Activated naive CD8-positive, alpha-beta T cell treated with anti-CD3 and anti-CD28 coated beads, Interleukin-2, amount 10 ng/mL, durations not matched to agents 7 days and 5 days (primary cell): Measurements from ENCODE around the gene ANKS4B. TPM values are rescaled to one million over a fixed set of nuclear protein-coding genes. Genes with fewer than 3 reads are reported as not detected.

Experiments used
- ATAC-seq: fragments of 150-1000 bp; cut with Tn5 transposase; one replicate; pipeline ENCODE4 v1.10.0; 2021; ENCODE audit warnings: low read depth, moderate library complexity
- POLR2A ChIA-PET: fragments of 350-600 bp; sonication (Branson Sonifier 250); formaldehyde crosslinking; loops from one replicate; lab custom pipeline; 2021; ENCODE audit warnings: antibody characterized with exemption; lab: Charles Lee
- DNase-seq: peaks from one replicate; pipeline ENCODE4 v3.0.0; 2021
- H3K27ac Mint-ChIP-seq: one replicate; pipeline ENCODE4 v1.8.0; 2022; ENCODE audit warnings: mild to moderate bottlenecking, mixed read lengths
- H3K27me3 Mint-ChIP-seq: one replicate; pipeline ENCODE4 v1.8.0; 2022; ENCODE audit warnings: mild to moderate bottlenecking, moderate library complexity, mixed read lengths
- H3K36me3 Mint-ChIP-seq: one replicate; pipeline ENCODE4 v1.8.0; 2021; ENCODE audit warnings: mild to moderate bottlenecking, mixed read lengths
- H3K4me1 Mint-ChIP-seq: one replicate; pipeline ENCODE4 v1.8.0; 2021; ENCODE audit warnings: mixed read lengths
- H3K4me3 Mint-ChIP-seq: one replicate; pipeline ENCODE4 v1.8.0; 2022; ENCODE audit warnings: mild to moderate bottlenecking, moderate library complexity, mixed read lengths
- H3K9me3 Mint-ChIP-seq: one replicate; pipeline ENCODE4 v1.8.0; 2021; ENCODE audit warnings: mixed read lengths
- total RNA-seq, 2 experiments: library from RNA; stranded (reverse); gene quantifications; one replicate each; pipeline ENCODE4 v1.2.3, GENCODE V29; 2021

The ANKS4B gene
- total RNA-seq, 2 experiments from 2014 or later, result not detected

DNA sequence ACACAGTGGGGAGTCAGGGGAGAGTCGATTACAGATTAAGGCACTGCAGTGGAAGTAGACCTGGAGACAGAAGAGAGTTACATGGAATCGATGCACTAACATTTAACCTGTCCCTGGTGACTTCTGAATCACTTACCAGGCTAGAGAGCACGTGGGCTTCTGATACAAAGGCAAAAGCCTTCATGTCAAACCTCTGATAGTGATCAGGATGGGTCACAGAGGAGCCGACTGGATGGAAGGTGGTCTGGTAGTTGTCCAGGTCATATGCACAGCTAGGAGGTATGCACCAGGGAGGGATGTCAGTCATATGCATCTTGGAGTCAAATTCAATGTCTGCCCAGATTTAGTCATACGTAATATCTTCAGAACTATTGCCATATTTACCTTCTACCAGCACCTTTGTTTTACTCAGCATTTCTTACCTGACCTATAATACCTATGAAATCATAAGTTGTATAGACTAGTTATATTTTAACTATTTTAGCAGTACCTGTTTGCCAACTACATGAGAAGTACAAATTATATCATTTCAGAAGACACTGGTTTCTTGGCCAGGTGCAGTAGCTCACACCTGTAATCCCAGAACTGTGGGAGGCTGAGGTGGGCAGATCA lies 33.8 kb upstream of the ANKS4B start:
- Mint-ChIP-seq H3K9me3 (no peaks in the 10 kb centered on the region), H3K27ac (no peak overlapping the region), H3K36me3 (no peaks in the 10 kb centered on the region), H3K4me3 (no peak overlapping the region), H3K4me1 (no peaks in the 10 kb centered on the region), H3K27me3 (peaks cover 37% of the 10 kb centered on the region)
- ATAC-seq, result no peak
- DNase-seq, result no peak
- POLR2A ChIA-PET, result no interaction called here

DNA sequence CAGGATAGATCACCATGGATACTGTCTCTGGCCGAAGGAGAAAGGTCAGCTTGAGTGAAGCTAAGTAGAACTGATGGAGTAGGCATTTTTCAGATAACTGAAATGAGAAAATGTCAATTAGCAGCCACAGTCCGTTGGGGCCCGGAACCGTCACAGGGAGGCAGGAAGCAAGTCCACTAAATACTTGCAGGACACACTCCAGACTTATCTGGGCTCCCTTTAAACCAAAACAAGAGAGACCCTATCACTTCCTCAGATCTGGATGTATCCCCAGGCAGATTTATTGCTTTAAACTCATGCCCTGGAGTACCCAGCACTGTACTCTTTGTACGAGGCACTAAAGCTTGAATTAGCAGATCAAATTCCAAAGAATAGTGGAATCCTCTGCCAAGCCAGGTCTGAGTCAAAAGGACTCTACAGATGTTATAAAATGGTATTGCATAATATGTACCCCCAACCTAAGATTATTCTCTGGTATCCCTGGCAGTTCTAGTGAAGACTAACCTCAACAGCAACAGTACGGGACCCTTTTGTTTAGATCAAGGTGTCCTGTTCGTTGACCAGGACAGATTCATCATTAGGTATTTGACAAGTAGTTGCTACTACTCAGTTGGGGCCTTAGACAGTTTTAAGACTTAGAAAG lies 30.2 kb upstream of the ANKS4B start:
- ATAC-seq (no peak), DNase-seq (no peak)
- peaks cover 27% of the 10 kb centered on the region for H3K27me3 Mint-ChIP-seq
- no peaks in the 10 kb centered on the region for H3K4me1 Mint-ChIP-seq
- H3K9me3 Mint-ChIP-seq, result no peaks in the 10 kb centered on the region
- no peaks in the 10 kb centered on the region for H3K36me3 Mint-ChIP-seq
- POLR2A ChIA-PET, result no interaction called here
- H3K27ac Mint-ChIP-seq, result no peak overlapping the region
- H3K4me3 Mint-ChIP-seq, result no peak overlapping the region

DNA sequence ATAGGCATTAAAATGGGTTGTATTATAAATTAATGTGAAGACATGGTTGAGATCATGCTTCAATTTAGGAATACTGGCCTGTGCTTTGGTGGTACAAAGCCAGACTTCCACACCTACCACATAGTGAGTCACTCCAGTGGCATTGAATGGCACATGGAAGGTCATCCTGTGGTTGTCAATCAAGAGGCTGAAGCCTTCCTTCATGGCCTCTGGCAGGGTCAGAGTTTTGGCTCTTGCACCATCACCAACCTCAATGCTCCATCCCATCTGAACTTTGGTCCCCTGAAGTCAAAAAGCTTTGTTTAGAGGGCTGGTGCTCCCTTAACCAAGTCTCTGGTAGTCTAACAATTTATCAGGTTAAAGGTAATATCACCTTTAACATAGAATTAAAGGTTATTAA lies 28.2 kb upstream of the ANKS4B start:
- DNase-seq (no peak), ATAC-seq (no peak)
- Mint-ChIP-seq H3K4me1 (no peaks in the 10 kb centered on the region), H3K9me3 (no peaks in the 10 kb centered on the region), H3K27ac (no peak overlapping the region), H3K36me3 (no peaks in the 10 kb centered on the region), H3K27me3 (peaks cover 27% of the 10 kb centered on the region), H3K4me3 (no peak overlapping the region)
- POLR2A ChIA-PET, result no interaction called here

DNA sequence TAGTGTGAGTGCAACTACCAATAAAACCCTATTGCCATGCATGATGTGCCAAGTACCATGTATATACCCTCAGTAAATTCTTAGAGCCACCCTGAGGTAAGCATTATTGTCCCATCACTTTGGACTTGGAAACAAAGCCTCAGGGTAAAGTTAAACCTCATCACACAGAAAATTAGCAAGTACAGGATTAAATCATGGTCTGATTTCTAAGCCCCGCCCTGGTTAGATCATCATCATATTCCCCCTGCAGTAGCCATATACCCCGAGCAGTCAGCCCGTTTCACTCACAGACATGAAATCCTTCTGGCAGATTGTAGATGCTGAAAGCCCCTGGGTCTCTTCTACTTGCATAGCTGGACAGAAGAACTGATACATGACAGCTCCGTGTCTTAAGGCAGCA lies 26.9 kb upstream of the ANKS4B start:
- Mint-ChIP-seq H3K36me3 (no peaks in the 10 kb centered on the region), H3K9me3 (no peaks in the 10 kb centered on the region), H3K27me3 (peaks cover 24% of the 10 kb centered on the region), H3K4me3 (no peak overlapping the region), H3K4me1 (no peaks in the 10 kb centered on the region), H3K27ac (no peak overlapping the region)
- DNase-seq (no peak), ATAC-seq (no peak)
- POLR2A ChIA-PET, result no interaction called here

DNA sequence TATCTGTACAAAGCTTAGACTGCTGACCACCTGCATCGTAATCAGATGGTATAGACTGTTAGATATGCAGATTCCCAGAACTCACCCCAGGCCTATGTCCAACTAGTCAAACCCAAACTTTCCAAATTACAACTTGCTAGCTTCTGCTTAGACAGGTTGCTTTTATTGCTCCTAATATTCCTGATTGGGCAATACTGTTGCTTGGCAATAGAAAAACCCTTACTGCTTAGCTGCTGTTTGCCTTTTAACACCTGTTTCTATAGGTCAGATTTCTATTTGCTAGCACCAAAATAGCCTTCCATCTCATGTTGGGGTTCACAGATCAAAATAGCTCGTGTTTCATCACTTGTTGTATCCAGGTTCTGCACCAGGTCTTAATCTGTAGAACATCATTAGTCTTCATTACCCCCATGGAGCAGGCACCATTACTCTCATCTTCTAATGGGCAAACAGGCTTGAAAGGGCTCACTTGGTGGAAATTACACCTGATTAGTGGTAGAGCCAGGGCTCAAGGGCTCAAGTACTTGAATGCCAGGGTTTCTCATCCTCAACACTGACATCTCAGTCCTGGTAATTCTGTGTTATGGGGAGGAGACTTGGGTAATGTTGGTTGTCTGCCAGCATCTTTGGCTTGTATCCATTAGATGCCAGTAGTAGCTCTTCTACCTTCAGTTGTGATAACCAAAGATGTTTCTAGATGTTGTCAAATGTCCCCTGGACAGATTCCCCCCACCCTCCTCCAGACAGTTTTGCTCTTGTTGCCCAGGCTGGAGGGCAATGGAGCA lies 24.9 kb upstream of the ANKS4B start:
- H3K27ac Mint-ChIP-seq, result no peak overlapping the region
- no peak for DNase-seq
- H3K4me1 Mint-ChIP-seq, result no peaks in the 10 kb centered on the region
- POLR2A ChIA-PET, result no interaction called here
- peaks cover 18% of the 10 kb centered on the region for H3K27me3 Mint-ChIP-seq
- no peaks in the 10 kb centered on the region for H3K9me3 Mint-ChIP-seq
- H3K36me3 Mint-ChIP-seq, result no peaks in the 10 kb centered on the region
- ATAC-seq, result no peak
- H3K4me3 Mint-ChIP-seq, result no peak overlapping the region

DNA sequence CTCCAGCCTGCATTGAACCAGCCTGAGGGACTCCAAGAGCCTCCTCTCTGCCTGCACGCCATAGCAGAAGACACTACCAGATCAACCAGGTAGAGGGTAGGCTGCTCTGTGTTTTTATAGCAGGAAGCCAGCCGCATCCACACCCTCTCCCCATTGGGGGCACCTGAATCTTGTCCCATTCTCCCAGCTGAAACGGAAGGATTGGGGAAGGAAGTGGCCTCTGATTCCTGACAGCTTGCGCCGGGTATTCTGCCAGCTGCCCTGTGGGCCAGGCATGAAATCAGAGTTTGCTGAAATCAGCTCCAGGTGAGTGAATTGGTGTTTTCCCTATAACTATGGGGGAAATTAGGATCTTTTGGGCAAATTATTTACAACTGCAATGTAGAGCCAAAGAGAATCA lies 22.0 kb upstream of the ANKS4B start, which contains the start of gene ZP2:
TSS of gene ZP2 (minus strand) at position 89 of the 400 bp plus-strand sequence. CDS start at position 62, 27 bp downstream.
- Mint-ChIP-seq H3K27ac (no peak within 1 kb of the TSS), H3K4me1 (no peaks in the 10 kb centered on the region), H3K4me3 (no peak within 1 kb of the TSS), H3K27me3 (peaks cover 33% of the 10 kb centered on the region), H3K36me3 (no peaks in the 10 kb centered on the region), H3K9me3 (no peaks in the 10 kb centered on the region)
- POLR2A ChIA-PET, result no interaction called here
- DNase-seq (no peak), ATAC-seq (no peak)

DNA sequence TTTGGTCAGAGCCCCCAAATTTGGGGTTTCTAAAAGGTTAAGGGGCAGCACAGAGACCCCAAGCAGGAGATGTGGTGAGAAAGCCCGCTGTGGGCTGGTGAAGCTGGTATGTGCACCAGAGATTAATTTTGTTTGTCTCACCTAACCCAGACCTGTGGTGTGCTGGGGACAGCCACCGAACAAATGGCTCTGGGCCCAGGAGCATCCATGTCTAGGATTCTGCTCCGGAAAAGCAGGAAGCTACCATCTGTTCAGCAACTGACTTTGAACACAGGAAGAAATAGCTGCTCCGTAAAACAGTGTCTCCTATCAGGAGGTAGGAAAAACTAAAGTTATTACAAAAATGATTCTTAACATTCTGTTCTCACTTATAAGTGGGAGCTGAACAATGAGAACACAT lies 19.4 kb upstream of the ANKS4B start:
- ATAC-seq (no peak), DNase-seq (no peak)
- POLR2A ChIA-PET, result no interaction called here
- no peak overlapping the region for H3K4me3 Mint-ChIP-seq
- H3K36me3 Mint-ChIP-seq, result no peaks in the 10 kb centered on the region
- peaks cover 42% of the 10 kb centered on the region for H3K27me3 Mint-ChIP-seq
- H3K4me1 Mint-ChIP-seq, result no peaks in the 10 kb centered on the region
- H3K27ac Mint-ChIP-seq, result no peak overlapping the region
- no peaks in the 10 kb centered on the region for H3K9me3 Mint-ChIP-seq

DNA sequence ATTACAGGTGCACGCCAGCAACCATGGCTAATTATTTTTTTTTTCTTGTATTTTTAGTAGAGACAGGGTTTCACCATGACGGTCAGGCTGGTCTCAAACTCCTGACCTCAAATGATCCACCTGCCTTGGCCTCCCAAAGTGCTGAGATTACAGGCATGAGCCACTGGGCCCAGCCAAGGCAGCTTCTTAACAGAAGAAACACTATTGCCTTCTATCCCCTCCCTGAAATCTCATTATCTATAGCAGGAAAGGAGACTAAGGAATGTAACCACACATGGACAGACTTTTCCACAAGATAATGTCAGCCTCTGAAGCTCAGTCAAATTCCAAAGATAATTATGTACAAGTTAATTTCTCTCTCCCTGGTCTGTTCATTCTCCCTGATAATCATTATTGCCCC lies 16.4 kb upstream of the ANKS4B start:
- H3K4me1 Mint-ChIP-seq, result no peaks in the 10 kb centered on the region
- ATAC-seq, result no peak
- POLR2A ChIA-PET, result no interaction called here
- DNase-seq, result no peak
- no peak overlapping the region for H3K27ac Mint-ChIP-seq
- no peaks in the 10 kb centered on the region for H3K9me3 Mint-ChIP-seq
- H3K36me3 Mint-ChIP-seq, result no peaks in the 10 kb centered on the region
- H3K4me3 Mint-ChIP-seq, result no peak overlapping the region
- H3K27me3 Mint-ChIP-seq, result peaks cover 51% of the 10 kb centered on the region

DNA sequence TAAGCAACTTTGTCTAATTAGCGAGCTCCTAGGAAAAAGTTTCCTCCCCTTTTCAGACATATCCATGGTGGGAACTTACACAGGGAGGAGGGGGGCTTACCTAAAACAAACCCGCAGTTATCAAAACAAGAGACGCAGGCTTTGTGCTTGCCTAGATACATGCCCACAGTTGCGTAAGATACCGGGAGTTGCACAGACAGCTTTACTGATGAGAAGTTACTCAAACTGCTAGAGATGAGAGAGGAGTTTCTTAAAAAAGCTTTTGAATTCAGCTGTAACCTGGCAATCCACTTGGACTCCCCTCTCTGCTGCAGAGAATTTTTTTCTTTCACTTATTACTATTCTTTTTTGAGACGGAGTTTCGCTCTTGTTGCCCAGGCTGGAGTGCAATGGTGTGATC lies 15.3 kb upstream of the ANKS4B start:
- no peaks in the 10 kb centered on the region for H3K36me3 Mint-ChIP-seq
- H3K27ac Mint-ChIP-seq, result no peak overlapping the region
- H3K4me3 Mint-ChIP-seq, result no peak overlapping the region
- H3K4me1 Mint-ChIP-seq, result peaks cover 3% of the 10 kb centered on the region
- no peak for ATAC-seq
- peaks cover 53% of the 10 kb centered on the region for H3K27me3 Mint-ChIP-seq
- DNase-seq, result no peak
- POLR2A ChIA-PET, result no interaction called here
- no peaks in the 10 kb centered on the region for H3K9me3 Mint-ChIP-seq

DNA sequence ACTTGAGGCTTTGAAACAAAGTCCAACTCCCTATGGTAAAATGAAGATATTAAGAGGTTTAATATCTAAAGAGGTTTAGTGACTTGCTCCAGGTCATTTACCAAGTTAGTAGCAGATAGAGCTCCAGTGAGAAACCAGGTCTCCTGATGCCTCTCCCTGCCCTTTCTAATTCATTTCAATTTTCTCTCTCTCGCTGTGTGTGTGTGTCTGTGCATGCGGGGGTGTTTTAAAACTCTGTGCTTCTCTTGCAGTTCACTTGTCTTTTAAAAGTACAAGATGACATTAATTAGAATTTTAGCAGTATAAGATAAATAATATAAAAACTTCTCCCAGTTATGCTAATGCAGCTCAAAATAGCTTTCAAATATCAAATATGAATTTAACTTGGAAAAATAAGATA lies 13.9 kb upstream of the ANKS4B start:
- no peak for DNase-seq
- Mint-ChIP-seq H3K4me3 (no peak overlapping the region), H3K27me3 (peaks cover 49% of the 10 kb centered on the region), H3K4me1 (peaks cover 6% of the 10 kb centered on the region), H3K27ac (no peak overlapping the region), H3K9me3 (no peaks in the 10 kb centered on the region), H3K36me3 (no peaks in the 10 kb centered on the region)
- no peak for ATAC-seq
- POLR2A ChIA-PET, result no interaction called here

DNA sequence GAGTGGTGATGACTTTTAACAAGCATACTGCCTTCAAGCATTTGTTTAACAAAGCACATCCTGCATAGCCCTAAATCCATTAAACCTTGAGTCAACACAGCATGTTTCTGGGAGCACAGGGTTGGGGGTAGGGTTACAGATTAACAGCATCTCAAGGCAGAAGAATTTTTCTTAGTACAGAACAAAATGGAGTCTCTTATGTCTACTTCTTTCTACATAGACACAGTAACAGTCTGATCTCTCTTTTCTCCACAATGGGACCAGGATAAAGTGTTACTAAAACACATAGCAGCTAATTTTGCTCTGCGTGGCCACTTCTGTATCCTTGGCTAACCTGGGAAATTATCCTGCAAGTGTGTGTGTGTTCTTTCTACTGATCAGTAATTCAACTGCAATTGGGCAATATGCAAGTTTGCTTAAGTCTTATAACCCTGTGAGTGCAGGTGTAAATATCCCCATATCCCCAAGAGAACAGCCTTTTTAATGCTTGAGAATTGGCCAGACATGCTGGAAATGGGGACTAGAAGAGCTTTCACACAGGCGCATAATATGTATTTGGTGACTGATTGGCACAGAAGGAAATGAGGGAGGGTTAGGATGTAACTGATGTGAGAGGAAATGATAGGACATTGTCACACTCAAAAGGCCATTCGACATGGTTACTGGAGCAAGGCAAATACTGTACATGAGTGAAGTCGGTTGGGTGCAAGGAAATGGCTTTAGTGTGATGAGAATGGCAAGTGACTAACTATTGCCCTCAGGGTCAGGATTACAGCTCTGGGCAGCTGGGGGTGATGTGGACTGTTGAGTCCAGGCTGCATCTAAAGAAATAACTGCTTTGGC lies 10.8 kb upstream of the ANKS4B start:
- no peak overlapping the region for H3K4me3 Mint-ChIP-seq
- H3K9me3 Mint-ChIP-seq, result no peaks in the 10 kb centered on the region
- POLR2A ChIA-PET, result no interaction called here
- no peaks in the 10 kb centered on the region for H3K36me3 Mint-ChIP-seq
- H3K27me3 Mint-ChIP-seq, result peaks cover 57% of the 10 kb centered on the region
- no peak for DNase-seq
- H3K27ac Mint-ChIP-seq, result no peak overlapping the region
- ATAC-seq, result no peak
- peaks cover 16% of the 10 kb centered on the region for H3K4me1 Mint-ChIP-seq

DNA sequence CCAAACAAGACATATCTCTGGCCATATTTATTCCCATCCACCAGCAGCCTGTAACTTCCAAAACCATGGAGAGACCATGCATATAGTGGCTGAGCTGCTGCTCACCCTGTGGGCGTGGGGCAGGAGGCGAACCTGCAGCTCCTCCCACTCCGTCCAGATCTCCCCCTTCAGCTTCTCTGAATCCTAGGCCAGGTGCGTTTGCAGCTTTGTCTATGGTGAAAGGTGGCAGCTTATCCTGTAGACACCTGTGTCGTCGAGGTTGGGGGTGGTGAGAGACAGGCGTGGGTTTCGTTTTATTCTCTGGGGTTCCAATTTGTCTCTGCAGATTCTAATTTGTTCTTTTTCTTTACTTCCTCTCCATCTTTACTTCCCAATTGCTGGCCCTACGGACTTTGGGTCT lies 9.7 kb upstream of the ANKS4B start:
- H3K36me3 Mint-ChIP-seq, result no peaks in the 10 kb centered on the region
- H3K4me3 Mint-ChIP-seq, result no peak overlapping the region
- peaks cover 18% of the 10 kb centered on the region for H3K4me1 Mint-ChIP-seq
- no peaks in the 10 kb centered on the region for H3K9me3 Mint-ChIP-seq
- POLR2A ChIA-PET, result no interaction called here
- ATAC-seq (no peak), DNase-seq (no peak)
- H3K27me3 Mint-ChIP-seq, result peaks cover 62% of the 10 kb centered on the region
- H3K27ac Mint-ChIP-seq, result no peak overlapping the region

DNA sequence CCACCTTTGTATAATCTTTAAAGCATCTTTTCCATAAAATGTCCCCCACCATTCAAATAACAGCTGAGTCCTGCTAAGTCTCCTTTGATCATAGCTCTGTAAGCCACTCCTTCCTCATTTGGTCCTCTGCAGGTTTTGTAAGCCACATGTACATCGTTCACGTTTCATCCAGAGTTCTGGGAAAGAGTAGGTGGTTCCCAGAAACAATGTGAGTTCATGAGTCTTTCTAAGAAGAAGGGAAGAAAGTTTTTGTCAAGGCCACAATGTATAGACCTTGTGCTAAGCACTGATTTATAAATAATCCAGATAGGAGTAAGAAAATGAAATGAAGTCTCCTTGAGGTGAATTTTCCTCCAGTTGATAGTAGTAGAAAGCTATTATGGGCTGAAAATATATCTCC lies 8.7 kb upstream of the ANKS4B start:
- ATAC-seq (peak; percentile 74), DNase-seq (no peak)
- no peaks in the 10 kb centered on the region for H3K9me3 Mint-ChIP-seq
- peaks cover 70% of the 10 kb centered on the region for H3K27me3 Mint-ChIP-seq
- H3K36me3 Mint-ChIP-seq, result no peaks in the 10 kb centered on the region
- no peak overlapping the region for H3K4me3 Mint-ChIP-seq
- peaks cover 18% of the 10 kb centered on the region for H3K4me1 Mint-ChIP-seq
- H3K27ac Mint-ChIP-seq, result peak overlapping the region; percentile 47
- POLR2A ChIA-PET, result no interaction called here
